Natural killer cell (primary cell): Measurements from ENCODE around the gene VPS13D. TPM values are rescaled to one million over a fixed set of nuclear protein-coding genes. Genes with fewer than 3 reads are reported as not detected.

Experiments
- ATAC-seq, 3 donors: fragments of 150-1000 bp in 2 of 3; fragments of 200-7000 bp in 1 of 3; cut with Tn5 transposase; 1 replicate in 1 of 3; 2 replicates in 2 of 3; pipeline ENCODE4 v1.10.0; 2021; ENCODE audit warnings: mild to moderate bottlenecking in 2 of 3, moderate library complexity in 2 of 3
- DNase-seq, 2 donors: peaks; one replicate each; pipeline versions ENCODE4 v3.0.0 to v3.0.0-alpha.2; 2013 to 2021; ENCODE audit warnings: mixed read lengths in 1 of 2
- H3K27ac ChIP-seq: one replicate; pipeline ENCODE4 v1.5.1; 2013; ENCODE audit warnings: mild to moderate bottlenecking, low read length
- H3K27me3 ChIP-seq: one replicate; pipeline ENCODE4 v1.6.1; 2013; ENCODE audit warnings: low read length; ENCODE audit not compliant: control insufficient read depth, insufficient read depth
- H3K36me3 ChIP-seq: one replicate; pipeline ENCODE4 v1.6.1; 2013; ENCODE audit warnings: low read length; ENCODE audit not compliant: control insufficient read depth, insufficient read depth
- H3K4me1 ChIP-seq: one replicate; pipeline ENCODE4 v1.6.1; 2013; ENCODE audit warnings: low read length; ENCODE audit not compliant: control insufficient read depth, insufficient read depth
- H3K4me3 ChIP-seq: one replicate; pipeline ENCODE4 v1.5.1; 2013; ENCODE audit warnings: low read length
- H3K9me3 ChIP-seq: one replicate; pipeline ENCODE4 v1.6.1; 2013; ENCODE audit warnings: low read length; ENCODE audit not compliant: control insufficient read depth, insufficient read depth
- H3K27ac Mint-ChIP-seq, 2 donors: one replicate each; pipeline ENCODE4 v1.8.0; 2022; ENCODE audit warnings: mild to moderate bottlenecking in 2 of 2, mixed read lengths in 2 of 2, moderate library complexity in 1 of 2
- H3K27me3 Mint-ChIP-seq, 2 donors: one replicate each; pipeline ENCODE4 v1.8.0; 2022; ENCODE audit warnings: low read depth in 2 of 2, mixed read lengths in 2 of 2
- H3K36me3 Mint-ChIP-seq: one replicate; pipeline ENCODE4 v1.8.0; 2022; ENCODE audit warnings: mixed read lengths
- H3K4me1 Mint-ChIP-seq, 2 donors: one replicate each; pipeline ENCODE4 v1.8.0; 2022; ENCODE audit warnings: mixed read lengths in 2 of 2
- H3K4me3 Mint-ChIP-seq: one replicate; pipeline ENCODE4 v1.8.0; 2022; ENCODE audit warnings: mild to moderate bottlenecking, moderate library complexity, mixed read lengths
- H3K9me3 Mint-ChIP-seq, 2 donors: one replicate each; pipeline ENCODE4 v1.8.0; 2022; ENCODE audit warnings: mixed read lengths in 2 of 2
- CTCF ChIP-seq: fragments of 200-600 bp; IDR thresholded peaks from one replicate; pipeline ENCODE4 v1.8.0; 2022; ENCODE audit warnings: antibody characterized with exemption
- WGBS: methylation state at CpG from one replicate; pipeline ENCODE4 v1.1.7; 2013; ENCODE audit warnings: missing lambda C conversion rate; ENCODE audit not compliant: insufficient coverage; 5-methylcytosine and 5-hydroxymethylcytosine counted together
- intact Hi-C: fragments of 100-400 bp; cut with micrococcal nuclease; formaldehyde crosslinking; loops from one replicate; pipeline ENCODE4 v1.14.2; 2022
- total RNA-seq, 4 donors: library from RNA; stranded (reverse); fragments of 120-200 nt in 1 of 4; gene quantifications; one replicate each; pipeline versions ENCODE4 v1.2.3 to v1.2.4, GENCODE V29; 2013 to 2022

VPS13D gene
- total RNA-seq, 3 donors from 2014 or later (not counting 1 experiment from before 2014, with no cell fraction given): 66.3 to 94.0 (median 81.7) TPM

- Mint-ChIP-seq H3K4me1 (peaks cover 38 to 48% of the 10 kb centered on the region in 2 donors), H3K36me3 (peaks cover 20% of the 10 kb centered on the region), H3K27me3 (no peaks in the 10 kb centered on the region), H3K27ac (peak overlapping the region; percentile 17 to 77), H3K4me3 (no peak overlapping the region), H3K9me3 (no peaks in the 10 kb centered on the region)
- DNase-seq (no peak), ATAC-seq (no peak)
- Histone ChIP-seq H3K4me1 (peaks cover 17% of the 10 kb centered on the region), H3K27me3 (no peaks in the 10 kb centered on the region), H3K9me3 (no peaks in the 10 kb centered on the region), H3K27ac (no peak overlapping the region), H3K36me3 (peaks cover 28% of the 10 kb centered on the region), H3K4me3 (no peak overlapping the region)
- intact Hi-C loops: no loop called here
- TF ChIP-seq CTCF: no peak
- WGBS: 94% methylated on average over 5 of the region's 6 CpGs
Observed at GRCh38 chr1:12460911-12461621, 231.2 kb downstream of the VPS13D start.

- intact Hi-C loops: no loop called here
- H3K4me1 Mint-ChIP-seq: peaks cover 34 to 44% of the 10 kb centered on the region in 2 donors
- DNase-seq: no peak
- Histone ChIP-seq H3K27ac (no peak overlapping the region), H3K9me3 (no peaks in the 10 kb centered on the region), H3K36me3 (peaks cover 26% of the 10 kb centered on the region), H3K27me3 (no peaks in the 10 kb centered on the region), H3K4me3 (no peak overlapping the region), H3K4me1 (peaks cover 14% of the 10 kb centered on the region)
- no peaks in the 10 kb centered on the region for H3K27me3 Mint-ChIP-seq
- H3K9me3 Mint-ChIP-seq: no peaks in the 10 kb centered on the region
- ATAC-seq: no peak
- H3K36me3 Mint-ChIP-seq: peaks cover 15% of the 10 kb centered on the region
- H3K4me3 Mint-ChIP-seq: no peak overlapping the region
- 98% methylated on average over 2 of the region's 2 CpGs for WGBS
- no peak for TF ChIP-seq CTCF
- H3K27ac Mint-ChIP-seq: no peak overlapping the region
Observed at GRCh38 chr1:12461754-12462153, 231.9 kb downstream of the VPS13D start.

- intact Hi-C loops: no loop called here
- ATAC-seq (no peak), DNase-seq (no peak)
- Histone ChIP-seq H3K27ac (no peak overlapping the region), H3K9me3 (no peaks in the 10 kb centered on the region), H3K4me3 (no peak overlapping the region), H3K4me1 (peaks cover 14% of the 10 kb centered on the region), H3K36me3 (peaks cover 21% of the 10 kb centered on the region), H3K27me3 (no peaks in the 10 kb centered on the region)
- H3K4me3 Mint-ChIP-seq: no peak overlapping the region
- peaks cover 9% of the 10 kb centered on the region for H3K36me3 Mint-ChIP-seq
- H3K4me1 Mint-ChIP-seq: peaks cover 39 to 40% of the 10 kb centered on the region in 2 donors
- no peaks in the 10 kb centered on the region for H3K9me3 Mint-ChIP-seq
- WGBS: 98% methylated on average over 4 of the region's 4 CpGs
- H3K27me3 Mint-ChIP-seq: no peaks in the 10 kb centered on the region
- peak overlapping the region in 1 of 2 donors; percentile 6 for H3K27ac Mint-ChIP-seq
- TF ChIP-seq CTCF: no peak
Observed at GRCh38 chr1:12462586-12462985, 232.8 kb downstream of the VPS13D start.

- Mint-ChIP-seq H3K27ac (no peak overlapping the region), H3K27me3 (no peaks in the 10 kb centered on the region), H3K36me3 (peaks cover 9% of the 10 kb centered on the region), H3K4me1 (peaks cover 41% of the 10 kb centered on the region in 2 donors), H3K4me3 (no peak overlapping the region), H3K9me3 (no peaks in the 10 kb centered on the region)
- Histone ChIP-seq H3K27ac (no peak overlapping the region), H3K9me3 (no peaks in the 10 kb centered on the region), H3K27me3 (no peaks in the 10 kb centered on the region), H3K36me3 (peaks cover 18% of the 10 kb centered on the region), H3K4me3 (no peak overlapping the region), H3K4me1 (peaks cover 17% of the 10 kb centered on the region)
- no peak for TF ChIP-seq CTCF
- 100% methylated on average over 1 of the region's 3 CpGs for WGBS
- DNase-seq (no peak), ATAC-seq (no peak)
- intact Hi-C loops: no loop called here
Observed at GRCh38 chr1:12464045-12464461, 234.2 kb downstream of the VPS13D start.
